Muscle layer of colon (tissue), 2 donors: Measurements from ENCODE around the gene USP3.
"Not testable (repeated sequence)": the region's sequence is repeated elsewhere in the genome, so short reads cannot be mapped to it uniquely, and the experiment has no call there.

ENCODE experiments used
- H3K27ac ChIP-seq: one replicate; pipeline ENCODE4 v1.7.0; 2013; ENCODE audit warnings: low read depth, mild to moderate bottlenecking, low read length, moderate library complexity
- H3K27me3 ChIP-seq, 2 donors: one replicate each; pipeline ENCODE4 v1.7.0; 2013; ENCODE audit warnings: low read length in 2 of 2, mild to moderate bottlenecking in 2 of 2; ENCODE audit not compliant: insufficient read depth in 2 of 2, control insufficient read depth in 1 of 2
- H3K36me3 ChIP-seq: one replicate; pipeline ENCODE4 v1.7.0; 2013; ENCODE audit warnings: mild to moderate bottlenecking, low read length; ENCODE audit not compliant: insufficient read depth
- H3K4me1 ChIP-seq: one replicate; pipeline ENCODE4 v1.7.0; 2013; ENCODE audit warnings: mild to moderate bottlenecking, low read length; ENCODE audit not compliant: insufficient read depth
- H3K4me3 ChIP-seq, 2 donors: one replicate each; pipeline ENCODE4 v1.7.0; 2013; ENCODE audit warnings: low read length in 2 of 2, low read depth in 1 of 2, mild to moderate bottlenecking in 1 of 2, moderate library complexity in 1 of 2
- H3K9ac ChIP-seq: one replicate; pipeline ENCODE4 v1.7.0; 2013; ENCODE audit warnings: low read length
- H3K9me3 ChIP-seq: one replicate; pipeline ENCODE4 v1.7.0; 2013; ENCODE audit warnings: mild to moderate bottlenecking, low read length
- donor health status: abdominal sarcoma.
- donor health status: Adenocarcinoma of cecum.

The USP3 gene

GRCh38 chr15:63610209-63610841, 105.9 kb downstream of the USP3 start:
- no peaks in the 10 kb centered on the region for H3K27me3 ChIP-seq
- no peaks in the 10 kb centered on the region for H3K9me3 ChIP-seq
- peaks cover 37% of the 10 kb centered on the region for H3K4me1 ChIP-seq
- H3K27ac ChIP-seq = peak overlapping the region; percentile 84
- H3K4me3 ChIP-seq = no peak overlapping the region
- H3K36me3 ChIP-seq = peaks cover 38% of the 10 kb centered on the region
- H3K9ac ChIP-seq = peak overlapping the region; percentile 43

- Histone ChIP-seq H3K27me3 (no peaks in the 10 kb centered on the region), H3K27ac (peak overlapping the region; percentile 45), H3K9ac (peak overlapping the region; percentile 43), H3K9me3 (no peaks in the 10 kb centered on the region), H3K4me1 (peaks cover 28% of the 10 kb centered on the region), H3K4me3 (no peak overlapping the region), H3K36me3 (peaks cover 40% of the 10 kb centered on the region)
Observed at GRCh38 chr15:63611177-63611576, 106.8 kb downstream of the USP3 start.

DNA sequence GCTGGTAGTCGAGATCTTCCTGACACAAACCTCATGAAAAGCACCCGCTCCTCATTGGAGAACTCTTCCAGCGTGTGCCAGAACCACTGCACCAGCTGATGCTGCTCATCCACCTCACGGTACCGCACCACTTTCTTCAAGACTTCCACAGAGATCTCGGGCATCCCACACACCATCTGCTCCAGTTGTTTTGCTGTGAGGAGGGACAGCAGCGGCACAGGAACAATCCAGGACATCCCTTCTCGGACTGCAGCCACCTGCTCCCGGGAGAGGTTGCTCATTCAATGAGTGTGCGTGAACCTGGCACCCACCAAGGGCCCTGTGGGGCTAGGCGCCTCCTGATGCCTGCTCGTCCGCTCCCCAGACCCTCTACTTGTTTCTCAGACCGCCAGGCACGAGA, 107.9 kb downstream of the USP3 start:
- Histone ChIP-seq H3K4me1 (peaks cover 26% of the 10 kb centered on the region), H3K27me3 (no peaks in the 10 kb centered on the region), H3K36me3 (peaks cover 44% of the 10 kb centered on the region), H3K9me3 (no peaks in the 10 kb centered on the region), H3K9ac (no peak overlapping the region), H3K4me3 (no peak overlapping the region), H3K27ac (peak overlapping the region; percentile 26)

GRCh38 chr15:63615935-63616334, 111.5 kb downstream of the USP3 start:
- Histone ChIP-seq H3K9me3 (no peaks in the 10 kb centered on the region), H3K4me1 (peaks cover 11% of the 10 kb centered on the region), H3K36me3 (peaks cover 24% of the 10 kb centered on the region), H3K27me3 (no peaks in the 10 kb centered on the region), H3K9ac (no peak overlapping the region), H3K4me3 (no peak overlapping the region), H3K27ac (no peak overlapping the region)

- H3K27ac ChIP-seq, H3K9me3 ChIP-seq, H3K27me3 ChIP-seq, H3K4me1 ChIP-seq, H3K4me3 ChIP-seq, H3K9ac ChIP-seq: not testable (repeated sequence)
- H3K36me3 ChIP-seq = peaks cover 23% of the 10 kb centered on the region
Observed at GRCh38 chr15:63617147-63617546, 112.8 kb downstream of the USP3 start.

DNA sequence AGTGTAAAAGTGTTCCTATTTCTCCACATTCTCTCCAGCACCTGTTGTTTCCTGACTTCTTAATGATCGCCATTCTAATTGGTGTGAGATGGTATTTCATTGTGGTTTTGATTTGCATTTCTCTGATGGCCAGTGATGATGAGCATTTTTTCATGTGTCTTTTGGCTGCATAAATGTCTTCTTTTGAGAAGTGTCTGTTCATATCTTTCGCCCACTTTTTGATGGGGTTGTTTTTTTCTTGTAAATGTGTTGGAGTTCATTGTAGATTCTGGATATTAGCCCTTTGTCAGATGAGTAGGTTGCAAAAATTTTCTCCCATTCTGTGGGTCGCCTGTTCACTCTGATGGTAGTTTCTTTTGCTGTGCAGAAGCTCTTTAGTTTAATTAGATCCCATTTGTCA, 113.2 kb downstream of the USP3 start:
- H3K4me3 ChIP-seq, H3K9ac ChIP-seq, H3K9me3 ChIP-seq, H3K27ac ChIP-seq, H3K27me3 ChIP-seq, H3K4me1 ChIP-seq: not testable (repeated sequence)
- H3K36me3 ChIP-seq = peaks cover 23% of the 10 kb centered on the region

DNA sequence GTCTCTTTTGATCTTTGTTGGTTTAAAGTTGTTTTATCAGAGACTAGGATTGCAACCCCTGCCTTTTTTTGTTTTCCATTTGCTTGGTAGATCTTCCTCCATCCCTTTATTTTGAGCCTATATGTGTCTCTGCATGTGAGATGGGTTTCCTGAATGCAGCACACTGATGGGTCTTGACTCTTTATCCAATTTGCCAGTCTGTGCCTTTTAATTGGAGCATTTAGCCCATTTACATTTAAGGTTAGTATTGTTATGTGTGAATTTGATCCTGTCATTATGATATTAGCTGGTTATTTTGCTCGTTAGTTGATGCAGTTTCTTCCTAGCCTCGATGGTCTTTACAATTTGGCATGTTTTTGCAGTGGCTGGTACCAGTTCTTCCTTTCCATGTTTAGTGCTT, 116.4 kb downstream of the USP3 start:
- H3K36me3 ChIP-seq = peaks cover 40% of the 10 kb centered on the region
- H3K9me3 ChIP-seq, H3K9ac ChIP-seq, H3K27me3 ChIP-seq, H3K27ac ChIP-seq, H3K4me1 ChIP-seq, H3K4me3 ChIP-seq: not testable (repeated sequence)

- Histone ChIP-seq H3K36me3 (peaks cover 48% of the 10 kb centered on the region), H3K27me3 (no peaks in the 10 kb centered on the region), H3K9ac (no peak overlapping the region), H3K4me1 (no peaks in the 10 kb centered on the region), H3K4me3 (no peak overlapping the region), H3K27ac (no peak overlapping the region), H3K9me3 (no peaks in the 10 kb centered on the region)
Observed at GRCh38 chr15:63623232-63623969, 119.0 kb downstream of the USP3 start.

DNA sequence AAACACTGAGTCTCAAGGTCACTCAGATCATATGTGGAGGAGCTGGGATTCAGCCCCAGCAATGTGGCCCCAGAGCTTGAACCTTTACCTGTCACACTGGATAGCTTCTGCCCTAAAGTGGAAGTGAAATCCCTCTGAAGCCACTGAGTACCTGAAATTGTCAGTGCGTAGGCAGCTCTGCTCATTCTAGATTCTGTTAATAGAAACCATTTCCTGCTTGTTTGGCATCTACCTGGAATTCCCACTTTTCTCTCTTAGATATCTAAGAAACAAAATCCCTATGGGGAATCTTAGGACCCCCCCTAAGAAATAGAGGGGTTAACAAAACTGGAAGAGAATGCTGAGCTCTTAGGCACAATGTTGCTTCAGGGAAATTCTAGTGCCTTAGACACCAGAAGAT, 122.6 kb downstream of the USP3 start:
- Histone ChIP-seq H3K27me3 (no peaks in the 10 kb centered on the region), H3K4me3 (no peak overlapping the region), H3K36me3 (peaks cover 64% of the 10 kb centered on the region), H3K9me3 (no peaks in the 10 kb centered on the region), H3K4me1 (no peaks in the 10 kb centered on the region), H3K27ac (no peak overlapping the region), H3K9ac (no peak overlapping the region)

DNA sequence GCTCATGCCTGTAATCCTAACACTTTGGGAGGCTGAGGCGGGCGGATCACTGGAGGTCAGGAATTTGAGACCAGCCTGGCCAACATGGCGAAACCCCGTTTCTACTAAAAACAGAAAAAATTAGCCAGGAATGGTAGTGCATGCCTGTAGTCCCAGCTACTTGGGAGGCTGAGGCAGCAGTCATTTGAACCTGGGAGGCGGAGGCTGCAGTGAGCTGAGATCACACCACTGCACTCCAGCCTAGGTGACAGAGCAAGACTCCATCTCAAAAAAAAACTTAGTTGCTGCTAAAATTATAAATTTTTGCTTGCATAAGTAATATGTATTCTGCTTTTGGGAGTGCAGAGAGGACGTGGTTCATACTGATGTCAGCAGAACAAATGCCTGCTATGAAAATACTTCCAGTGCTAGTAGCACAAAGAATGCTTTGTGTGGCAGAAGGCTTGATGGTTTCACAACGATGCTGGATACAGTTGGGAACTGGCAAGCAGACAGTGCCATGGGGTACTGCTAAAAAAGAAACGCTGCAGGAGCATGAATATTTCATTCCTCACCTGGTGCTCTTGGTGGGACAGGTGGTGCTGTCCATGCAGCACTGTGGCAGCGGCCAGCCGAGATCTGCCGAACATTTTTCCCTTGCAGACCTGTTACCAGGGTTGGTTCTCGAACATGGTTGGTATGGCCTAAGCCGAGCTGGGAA, 123.9 kb downstream of the USP3 start:
- Histone ChIP-seq H3K9me3 (no peaks in the 10 kb centered on the region), H3K36me3 (peaks cover 64% of the 10 kb centered on the region), H3K27me3 (no peaks in the 10 kb centered on the region), H3K27ac (no peak overlapping the region), H3K4me1 (no peaks in the 10 kb centered on the region), H3K4me3 (no peak overlapping the region), H3K9ac (no peak overlapping the region)

- Histone ChIP-seq H3K4me3 (no peak overlapping the region), H3K9me3 (no peaks in the 10 kb centered on the region), H3K27ac (no peak overlapping the region), H3K36me3 (peaks cover 62% of the 10 kb centered on the region), H3K27me3 (no peaks in the 10 kb centered on the region), H3K4me1 (no peaks in the 10 kb centered on the region), H3K9ac (no peak overlapping the region)
Observed at GRCh38 chr15:63630036-63630751, 125.8 kb downstream of the USP3 start.
